Liver (tissue), 9 donors: Measurements from ENCODE around the gene TUBGCP6. TPM values are rescaled to one million over a fixed set of nuclear protein-coding genes. Genes with fewer than 3 reads are reported as not detected.

Experiments used
- DNase-seq: peaks from one replicate; pipeline ENCODE4 v3.0.0-alpha.2; 2017; ENCODE audit warnings: low spot score
- H3K27ac ChIP-seq, 2 donors: one replicate each; pipeline ENCODE4 v1.7.0; 2013; ENCODE audit warnings: inconsistent platforms in 2 of 2, low read length in 2 of 2, control low read depth in 1 of 2, low read depth in 1 of 2, mild to moderate bottlenecking in 1 of 2
- H3K27me3 ChIP-seq, 4 donors: one replicate each; pipeline versions ENCODE4 v1.6.1 to v1.7.0; 2013; ENCODE audit warnings: low read length in 3 of 4, inconsistent platforms in 1 of 4, mild to moderate bottlenecking in 1 of 4, moderate library complexity in 1 of 4; ENCODE audit not compliant: control insufficient read depth in 4 of 4, insufficient read depth in 4 of 4
- H3K36me3 ChIP-seq, 4 donors: one replicate each; pipeline versions ENCODE4 v1.6.1 to v1.7.0; 2013; ENCODE audit warnings: low read length in 3 of 4, mild to moderate bottlenecking in 3 of 4, low read depth in 1 of 4, moderate library complexity in 1 of 4; ENCODE audit not compliant: control insufficient read depth in 4 of 4, insufficient read depth in 3 of 4
- H3K4me1 ChIP-seq, 4 donors: one replicate each; pipeline versions ENCODE4 v1.6.1 to v1.7.0; 2013; ENCODE audit warnings: low read length in 3 of 4, mild to moderate bottlenecking in 3 of 4, moderate library complexity in 1 of 4; ENCODE audit not compliant: control insufficient read depth in 4 of 4, insufficient read depth in 4 of 4
- H3K4me3 ChIP-seq, 3 donors: one replicate each; pipeline versions ENCODE4 v1.6.1 to v1.7.0; 2013; ENCODE audit warnings: low read length in 3 of 3, control low read depth in 1 of 3, low read depth in 1 of 3, mild to moderate bottlenecking in 1 of 3
- H3K9ac ChIP-seq, 2 donors: one replicate each; pipeline ENCODE4 v1.7.0; 2013; ENCODE audit warnings: low read length in 2 of 2, mild to moderate bottlenecking in 2 of 2, moderate library complexity in 2 of 2, control low read depth in 1 of 2, low read depth in 1 of 2
- H3K9me3 ChIP-seq, 4 donors: one replicate each; pipeline versions ENCODE4 v1.6.1 to v1.7.0; 2013; ENCODE audit warnings: low read length in 3 of 4; ENCODE audit not compliant: control insufficient read depth in 4 of 4
- EGR1 ChIP-seq, 2 donors: IDR thresholded peaks; 2 replicates each; pipeline ENCODE4 v1.6.1; 2016 to 2018; ENCODE audit warnings: antibody characterized with exemption in 2 of 2, low read depth in 2 of 2
- FOXA1 ChIP-seq: IDR thresholded peaks from 2 replicates; pipeline ENCODE4 v1.6.1; 2016; ENCODE audit warnings: antibody characterized with exemption
- FOXA2 ChIP-seq: IDR thresholded peaks from 2 replicates; pipeline ENCODE4 v1.6.1; 2016; ENCODE audit warnings: antibody characterized with exemption
- GABPA ChIP-seq, 2 donors: IDR thresholded peaks in 1 of 2; conservative IDR thresholded peaks in 1 of 2; 2 replicates each; pipeline ENCODE4 v1.6.1; 2016; ENCODE audit warnings: antibody characterized with exemption in 2 of 2, mild to moderate bottlenecking in 1 of 2, moderate library complexity in 1 of 2
- HNF4A ChIP-seq, 2 donors: conservative IDR thresholded peaks; 2 replicates each; pipeline ENCODE4 v1.6.1; 2016; ENCODE audit warnings: antibody characterized with exemption in 2 of 2, mild to moderate bottlenecking in 2 of 2
- HNF4G ChIP-seq: IDR thresholded peaks from 2 replicates; pipeline ENCODE4 v1.6.1; 2016; ENCODE audit warnings: antibody characterized with exemption
- JUND ChIP-seq, 2 donors: IDR thresholded peaks; 2 replicates each; pipeline ENCODE4 v1.6.1; 2016; ENCODE audit warnings: antibody characterized with exemption in 2 of 2
- NR2F2 ChIP-seq: IDR thresholded peaks from 2 replicates; pipeline ENCODE4 v1.6.1; 2016; ENCODE audit warnings: antibody characterized with exemption
- RAD21 ChIP-seq, 2 donors: IDR thresholded peaks; 2 replicates each; pipeline ENCODE4 v1.6.1; 2016; ENCODE audit warnings: antibody characterized with exemption in 2 of 2, mild to moderate bottlenecking in 2 of 2
- RXRA ChIP-seq, 2 donors: IDR thresholded peaks; 2 replicates each; pipeline ENCODE4 v1.6.1; 2017 to 2018; ENCODE audit warnings: antibody characterized with exemption in 2 of 2, mild to moderate bottlenecking in 1 of 2
- SP1 ChIP-seq: IDR thresholded peaks from 2 replicates; pipeline ENCODE4 v1.6.1; 2018; ENCODE audit warnings: antibody characterized with exemption, mild to moderate bottlenecking
- TAF1 ChIP-seq: conservative IDR thresholded peaks from 2 replicates; pipeline ENCODE4 v1.6.1; 2016; ENCODE audit warnings: antibody characterized with exemption, mild to moderate bottlenecking
- YY1 ChIP-seq: IDR thresholded peaks from 2 replicates; pipeline ENCODE4 v1.6.1; 2016; ENCODE audit warnings: antibody characterized with exemption, mild to moderate bottlenecking
- WGBS: extraction: QIAGEN DNeasy Blood & Tissue Kit; methylation state at CpG from one replicate; pipeline ENCODE4 v1.1.7; 2013; 5-methylcytosine and 5-hydroxymethylcytosine counted together
- polyA plus RNA-seq, 2 donors: library from polyadenylated mRNA; stranded (reverse) in 1 of 2; unstranded in 1 of 2; fragments of 200-250 nt in 1 of 2; fragments of >200 nt in 1 of 2; fragmentation: Nextera tagmentation in 1 of 2; extraction: Ambion mirVana in 1 of 2; gene quantifications; one replicate each; pipeline versions ENCODE4 v1.2.1 to v1.2.3, GENCODE V29; 2013 to 2015
- total RNA-seq, 2 donors: library from RNA; depleted of rRNA; stranded (reverse); fragments of >200 nt; gene quantifications; one replicate each; pipeline ENCODE4 v1.2.3, GENCODE V29; 2014
- TF ChIP-seq, protein P1 (sequence below): IDR thresholded peaks from 2 replicates; pipeline ENCODE4 v1.6.1; 2016; ENCODE audit warnings: antibody characterized with exemption
- TF ChIP-seq, protein P2 (sequence below): fragments of 150-350 bp; IDR thresholded peaks from 2 replicates; pipeline ENCODE4 v1.5.1; 2017; ENCODE audit warnings: improper control_type of control experiment, low read depth, low read length; ENCODE audit not compliant: missing input control
- TF ChIP-seq, protein P3 (sequence below): IDR thresholded peaks from 2 replicates; pipeline ENCODE4 v1.6.1; 2016; ENCODE audit warnings: antibody characterized with exemption, mild to moderate bottlenecking
- TF ChIP-seq, protein P4 (sequence below): IDR thresholded peaks from 2 replicates; pipeline ENCODE4 v1.6.1; 2016; ENCODE audit warnings: antibody characterized with exemption
- donor health status: healthy.
- donor health status: healthy.
- donor health status: healthy.
- donor health status: healthy.
- donor health status: healthy.

The TUBGCP6 gene
- total and polyA plus RNA-seq, 4 donors: 9.3 to 31.7 (median 16.4) TPM

DNA sequence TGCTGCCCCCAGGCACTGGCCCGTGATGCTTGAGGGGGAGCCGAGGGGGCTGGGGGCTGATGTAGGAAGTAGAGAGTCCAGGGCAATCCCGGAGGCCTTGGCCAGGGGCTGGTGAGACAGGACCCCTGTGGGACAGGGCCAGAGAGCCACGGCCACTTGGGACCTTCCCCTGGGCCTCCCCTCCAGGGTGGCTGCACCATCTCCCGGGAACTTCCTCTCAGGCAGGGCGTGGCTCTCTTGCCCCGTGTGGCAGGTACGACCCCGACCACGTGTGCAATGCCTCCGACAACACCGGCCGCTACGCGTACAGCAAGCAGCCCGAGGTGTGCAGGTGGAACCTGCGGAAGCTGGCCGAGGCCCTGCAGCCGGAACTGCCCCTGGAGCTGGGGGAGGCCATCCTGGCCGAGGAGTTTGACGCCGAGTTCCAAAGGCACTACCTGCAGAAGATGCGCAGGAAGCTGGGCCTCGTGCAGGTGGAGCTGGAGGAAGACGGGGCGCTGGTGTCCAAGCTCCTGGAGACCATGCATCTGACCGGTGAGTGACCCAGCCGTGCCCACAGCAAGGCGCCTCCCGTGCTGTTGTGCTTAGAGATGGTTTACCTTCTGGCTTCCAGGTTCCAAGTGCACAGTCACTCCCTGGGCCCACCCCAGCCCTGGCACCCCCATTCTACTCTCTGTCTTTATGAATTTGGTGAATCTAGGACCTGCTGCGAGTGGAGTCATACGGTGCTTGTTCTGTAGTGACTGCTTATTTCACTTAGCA lies 34.3 kb downstream of the TUBGCP6 start:
- TF ChIP-seq JUND (IDR thresholded peaks at IDR 0.05) (no peak), YY1 (no peak), TAF1 (no peak), HNF4A (conservative IDR thresholded peaks at IDR 0.05) (no peak), HNF4G (no peak), RXRA (IDR thresholded peaks at IDR 0.05) (no peak), NR2F2 (no peak), SP1 (no peak), FOXA2 (no peak), EGR1 (IDR thresholded peaks at IDR 0.05; ENCODE audit: low read depth in 2 of 2) (no peak), FOXA1 (no peak), GABPA (IDR thresholded peaks at IDR 0.05 in 1 of 2, conservative IDR thresholded peaks at IDR 0.05 in 1 of 2) (no peak), RAD21 (IDR thresholded peaks at IDR 0.05) (no peak)
- TF ChIP-seq, protein P1, sequence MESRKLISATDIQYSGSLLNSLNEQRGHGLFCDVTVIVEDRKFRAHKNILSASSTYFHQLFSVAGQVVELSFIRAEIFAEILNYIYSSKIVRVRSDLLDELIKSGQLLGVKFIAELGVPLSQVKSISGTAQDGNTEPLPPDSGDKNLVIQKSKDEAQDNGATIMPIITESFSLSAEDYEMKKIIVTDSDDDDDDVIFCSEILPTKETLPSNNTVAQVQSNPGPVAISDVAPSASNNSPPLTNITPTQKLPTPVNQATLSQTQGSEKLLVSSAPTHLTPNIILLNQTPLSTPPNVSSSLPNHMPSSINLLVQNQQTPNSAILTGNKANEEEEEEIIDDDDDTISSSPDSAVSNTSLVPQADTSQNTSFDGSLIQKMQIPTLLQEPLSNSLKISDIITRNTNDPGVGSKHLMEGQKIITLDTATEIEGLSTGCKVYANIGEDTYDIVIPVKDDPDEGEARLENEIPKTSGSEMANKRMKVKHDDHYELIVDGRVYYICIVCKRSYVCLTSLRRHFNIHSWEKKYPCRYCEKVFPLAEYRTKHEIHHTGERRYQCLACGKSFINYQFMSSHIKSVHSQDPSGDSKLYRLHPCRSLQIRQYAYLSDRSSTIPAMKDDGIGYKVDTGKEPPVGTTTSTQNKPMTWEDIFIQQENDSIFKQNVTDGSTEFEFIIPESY: no peak
- TF ChIP-seq, protein P2, sequence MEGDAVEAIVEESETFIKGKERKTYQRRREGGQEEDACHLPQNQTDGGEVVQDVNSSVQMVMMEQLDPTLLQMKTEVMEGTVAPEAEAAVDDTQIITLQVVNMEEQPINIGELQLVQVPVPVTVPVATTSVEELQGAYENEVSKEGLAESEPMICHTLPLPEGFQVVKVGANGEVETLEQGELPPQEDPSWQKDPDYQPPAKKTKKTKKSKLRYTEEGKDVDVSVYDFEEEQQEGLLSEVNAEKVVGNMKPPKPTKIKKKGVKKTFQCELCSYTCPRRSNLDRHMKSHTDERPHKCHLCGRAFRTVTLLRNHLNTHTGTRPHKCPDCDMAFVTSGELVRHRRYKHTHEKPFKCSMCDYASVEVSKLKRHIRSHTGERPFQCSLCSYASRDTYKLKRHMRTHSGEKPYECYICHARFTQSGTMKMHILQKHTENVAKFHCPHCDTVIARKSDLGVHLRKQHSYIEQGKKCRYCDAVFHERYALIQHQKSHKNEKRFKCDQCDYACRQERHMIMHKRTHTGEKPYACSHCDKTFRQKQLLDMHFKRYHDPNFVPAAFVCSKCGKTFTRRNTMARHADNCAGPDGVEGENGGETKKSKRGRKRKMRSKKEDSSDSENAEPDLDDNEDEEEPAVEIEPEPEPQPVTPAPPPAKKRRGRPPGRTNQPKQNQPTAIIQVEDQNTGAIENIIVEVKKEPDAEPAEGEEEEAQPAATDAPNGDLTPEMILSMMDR: no peak
- TF ChIP-seq, protein P3, sequence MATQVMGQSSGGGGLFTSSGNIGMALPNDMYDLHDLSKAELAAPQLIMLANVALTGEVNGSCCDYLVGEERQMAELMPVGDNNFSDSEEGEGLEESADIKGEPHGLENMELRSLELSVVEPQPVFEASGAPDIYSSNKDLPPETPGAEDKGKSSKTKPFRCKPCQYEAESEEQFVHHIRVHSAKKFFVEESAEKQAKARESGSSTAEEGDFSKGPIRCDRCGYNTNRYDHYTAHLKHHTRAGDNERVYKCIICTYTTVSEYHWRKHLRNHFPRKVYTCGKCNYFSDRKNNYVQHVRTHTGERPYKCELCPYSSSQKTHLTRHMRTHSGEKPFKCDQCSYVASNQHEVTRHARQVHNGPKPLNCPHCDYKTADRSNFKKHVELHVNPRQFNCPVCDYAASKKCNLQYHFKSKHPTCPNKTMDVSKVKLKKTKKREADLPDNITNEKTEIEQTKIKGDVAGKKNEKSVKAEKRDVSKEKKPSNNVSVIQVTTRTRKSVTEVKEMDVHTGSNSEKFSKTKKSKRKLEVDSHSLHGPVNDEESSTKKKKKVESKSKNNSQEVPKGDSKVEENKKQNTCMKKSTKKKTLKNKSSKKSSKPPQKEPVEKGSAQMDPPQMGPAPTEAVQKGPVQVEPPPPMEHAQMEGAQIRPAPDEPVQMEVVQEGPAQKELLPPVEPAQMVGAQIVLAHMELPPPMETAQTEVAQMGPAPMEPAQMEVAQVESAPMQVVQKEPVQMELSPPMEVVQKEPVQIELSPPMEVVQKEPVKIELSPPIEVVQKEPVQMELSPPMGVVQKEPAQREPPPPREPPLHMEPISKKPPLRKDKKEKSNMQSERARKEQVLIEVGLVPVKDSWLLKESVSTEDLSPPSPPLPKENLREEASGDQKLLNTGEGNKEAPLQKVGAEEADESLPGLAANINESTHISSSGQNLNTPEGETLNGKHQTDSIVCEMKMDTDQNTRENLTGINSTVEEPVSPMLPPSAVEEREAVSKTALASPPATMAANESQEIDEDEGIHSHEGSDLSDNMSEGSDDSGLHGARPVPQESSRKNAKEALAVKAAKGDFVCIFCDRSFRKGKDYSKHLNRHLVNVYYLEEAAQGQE: no peak
- TF ChIP-seq, protein P4, sequence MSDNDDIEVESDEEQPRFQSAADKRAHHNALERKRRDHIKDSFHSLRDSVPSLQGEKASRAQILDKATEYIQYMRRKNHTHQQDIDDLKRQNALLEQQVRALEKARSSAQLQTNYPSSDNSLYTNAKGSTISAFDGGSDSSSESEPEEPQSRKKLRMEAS: no peak
- Histone ChIP-seq H3K9ac (no peak overlapping the region), H3K27me3 (no peaks in the 10 kb centered on the region), H3K9me3 (no peaks in the 10 kb centered on the region), H3K27ac (no peak overlapping the region), H3K4me1 (peaks cover 3 to 52% (median 36%) of the 10 kb centered on the region in 4 donors), H3K36me3 (peaks cover 18 to 57% (median 31%) of the 10 kb centered on the region in 4 donors), H3K4me3 (no peak overlapping the region)
- 83% methylated on average over 32 of the region's 32 CpGs for WGBS
- no peak for DNase-seq
